Right ventricle myocardium superior (tissue), 1 donor: ENCODE results near the gene SLX9. TPM values are rescaled to one million over a fixed set of nuclear protein-coding genes. Genes with fewer than 3 reads are reported as not detected.
A peak's percentile ranks its signal among the peaks of the same experiment; 100 is the strongest.

Source experiments
- ATAC-seq: fragments of 200-7000 bp; cut with Tn5 transposase; one replicate; pipeline ENCODE4 v1.9.1; 2020; ENCODE audit warnings: mild to moderate bottlenecking; ENCODE audit not compliant: poor library complexity
- DNase-seq: peaks from one replicate; pipeline ENCODE4 v3.0.0-alpha.2; 2020
- intact Hi-C: fragments of 100-400 bp; cut with DNase I; formaldehyde crosslinking; loops from one replicate; pipeline ENCODE4 v1.11.2; 2022
- total RNA-seq: library from RNA; stranded (reverse); fragmentation: NEBNext Ultra II Directional; extraction: Animal tissue kit (Norgen Biotek cat#: 25700); gene quantifications from one replicate; pipeline ENCODE4 v1.2.1, GENCODE V29; 2021
- donor health status: DM: no; HTN: yes; CAD: no; lungs with severe emphysema.

The SLX9 gene
- total RNA-seq, 1 donor from 2014 or later: 77.4 TPM

DNA sequence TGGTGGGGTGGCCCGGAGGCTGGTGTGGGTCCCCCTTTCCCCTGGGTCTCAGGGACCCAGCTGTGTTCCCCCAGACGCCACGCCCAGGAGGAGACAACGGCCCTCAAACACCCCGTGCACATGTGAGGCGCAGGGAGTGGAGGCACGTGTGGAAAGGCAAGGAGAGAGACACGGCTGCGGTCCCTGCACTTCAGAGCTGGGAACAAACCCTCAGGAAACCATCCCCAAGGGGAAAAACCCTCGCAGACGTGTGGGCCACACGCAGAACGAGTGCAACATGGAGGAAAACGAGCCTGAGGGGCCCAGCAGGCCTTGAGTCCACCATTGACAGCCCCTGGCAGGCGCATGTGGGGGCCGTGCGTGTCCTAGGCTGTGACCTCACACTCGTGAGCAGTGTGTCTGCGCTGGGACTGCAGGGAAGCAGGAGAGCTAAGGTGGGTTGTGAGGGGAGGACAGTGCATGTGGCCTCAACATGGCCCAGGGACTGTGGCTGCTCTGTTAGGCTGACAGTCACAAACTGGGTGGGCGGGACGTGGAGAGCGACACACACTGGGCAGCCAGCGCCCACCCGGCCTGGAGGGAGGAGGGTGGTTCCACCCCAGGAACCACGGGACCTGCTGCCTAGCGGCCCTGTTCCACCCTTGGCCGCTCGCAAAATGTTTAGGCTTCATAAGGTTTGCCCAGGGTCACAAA, 39.1 kb upstream of the SLX9 start:
- no peak for ATAC-seq
- intact Hi-C loops: no loop called here
- DNase-seq: peak; percentile 15

DNA sequence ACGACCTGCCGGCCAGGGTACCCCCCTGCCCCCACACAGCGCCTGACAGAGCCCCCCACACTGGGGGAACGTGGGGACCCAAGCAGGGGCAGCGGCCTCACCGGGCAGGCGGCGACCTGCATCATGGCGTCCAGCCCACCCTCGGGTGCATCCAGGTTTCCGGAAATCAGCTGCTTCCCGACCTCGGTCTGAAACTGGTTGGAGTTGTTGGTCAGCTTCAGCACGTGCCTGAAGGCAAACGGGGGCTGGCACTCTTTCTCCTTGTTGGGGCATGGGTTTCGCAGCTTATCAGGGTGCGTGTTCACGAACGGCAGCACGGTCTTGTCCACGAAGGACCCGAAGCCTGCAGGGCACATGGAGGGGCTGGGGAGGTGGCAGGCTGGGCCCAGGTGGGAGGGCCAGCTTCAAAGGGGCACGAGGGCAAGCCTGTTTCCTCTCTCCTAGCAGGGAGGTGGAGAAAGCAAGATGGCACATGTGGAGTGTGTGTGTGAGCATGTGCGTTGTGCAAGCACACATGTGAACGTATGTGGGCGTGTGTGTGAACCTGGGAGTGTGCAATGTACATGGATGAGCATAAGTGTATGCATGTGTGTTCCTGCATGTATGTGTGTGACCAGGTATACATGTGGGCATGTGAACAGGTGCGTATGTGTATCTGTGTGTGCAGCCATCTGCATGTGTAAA, 38.3 kb upstream of the SLX9 start:
- intact Hi-C loops: no loop called here
- DNase-seq (peak; percentile 26), ATAC-seq (no peak)

DNA sequence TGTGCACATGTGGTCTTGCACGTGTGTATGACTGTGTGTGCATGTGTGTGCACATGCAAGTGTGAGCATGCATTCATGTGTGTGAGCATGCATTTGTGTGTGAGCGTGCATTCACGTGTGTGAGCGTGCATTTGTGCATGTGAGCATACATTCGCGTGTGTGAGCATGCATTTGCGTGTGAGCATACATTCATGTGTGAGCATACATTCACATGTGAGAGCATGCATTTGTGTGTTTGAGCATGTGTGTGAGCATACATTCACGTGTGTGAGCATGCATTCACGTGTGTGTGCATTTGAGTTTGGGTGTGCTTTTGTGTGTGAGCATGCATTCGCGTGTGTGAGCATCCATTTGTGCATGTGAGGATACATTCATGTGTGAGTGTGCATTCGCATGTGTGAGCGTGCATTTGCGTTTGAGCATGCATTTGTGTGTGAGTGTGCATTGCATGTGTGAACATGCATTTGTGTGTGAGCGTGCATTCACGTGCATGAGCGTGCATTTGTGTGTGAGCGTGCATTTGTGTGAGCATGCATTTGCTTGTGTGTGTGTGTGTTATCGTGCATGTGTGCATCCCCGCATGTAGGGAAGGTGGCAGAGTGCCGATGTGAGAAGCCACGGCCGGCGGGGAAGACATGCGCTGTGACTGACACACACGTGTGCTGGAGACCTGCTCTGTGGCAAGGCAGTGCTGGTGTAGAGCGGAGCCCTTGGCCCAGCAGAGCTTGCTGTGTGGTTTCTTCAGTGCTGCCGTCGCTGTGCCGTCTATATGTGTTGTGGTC, 37.4 kb upstream of the SLX9 start:
- ATAC-seq (no peak), DNase-seq (peak; percentile 28)

DNA sequence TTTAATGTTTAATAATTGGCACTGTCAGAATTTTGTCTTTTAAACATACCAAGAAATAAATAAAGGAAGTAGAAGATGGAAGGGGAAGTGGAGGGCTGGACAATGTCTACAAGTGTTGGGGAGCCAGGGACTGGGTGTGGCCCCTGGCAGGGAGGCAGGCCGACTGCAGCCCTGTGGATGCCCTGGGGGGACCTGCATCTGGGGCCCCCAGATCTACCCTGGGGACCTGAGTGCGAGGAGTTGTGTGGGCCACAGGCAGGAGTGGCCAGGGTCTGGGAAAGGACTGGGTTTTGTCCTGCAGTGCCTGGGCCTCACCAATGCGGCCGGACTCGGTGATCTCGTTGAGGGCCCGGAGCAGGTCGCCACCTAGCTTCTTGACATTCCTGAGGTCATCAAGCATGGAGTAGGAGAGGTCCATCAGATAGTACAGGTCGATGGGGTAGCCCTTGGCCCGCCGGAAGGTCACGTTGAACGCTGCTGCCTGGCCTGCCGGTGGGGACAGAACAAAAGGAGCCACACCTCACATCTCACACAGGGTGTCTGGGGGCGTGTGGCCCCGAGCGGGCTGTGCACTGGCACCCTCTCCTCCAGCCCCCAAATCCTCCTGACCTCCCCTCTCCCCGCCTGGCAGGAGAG, 36.7 kb upstream of the SLX9 start:
- DNase-seq (peak; percentile 43), ATAC-seq (peak; percentile 24)
- intact Hi-C loops: no loop called here

More for the DNA sequence above, 37.4 kb upstream of the SLX9 start:
- intact Hi-C loops: no loop called here

DNA sequence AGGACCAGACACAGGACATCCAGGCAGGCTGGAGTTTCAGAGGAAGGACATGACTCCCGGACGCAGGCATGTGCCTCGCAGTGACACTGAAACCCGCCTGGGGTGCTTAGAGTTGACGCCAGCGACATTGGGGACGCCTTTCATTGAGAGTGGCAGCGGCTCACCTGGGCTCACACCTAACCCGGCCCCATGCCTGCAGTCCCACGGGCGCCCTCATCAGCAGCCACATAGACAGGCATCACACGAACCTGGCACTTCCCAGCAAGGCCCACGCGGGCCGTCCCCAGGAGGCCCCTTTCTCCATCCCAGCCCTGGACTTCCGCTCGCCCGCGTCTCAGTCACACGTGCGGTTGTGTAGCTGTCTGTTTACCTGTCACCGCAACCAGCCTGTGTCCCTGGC, 36.1 kb upstream of the SLX9 start:
- intact Hi-C loops: no loop called here
- DNase-seq (peak; percentile 38), ATAC-seq (no peak)

DNA sequence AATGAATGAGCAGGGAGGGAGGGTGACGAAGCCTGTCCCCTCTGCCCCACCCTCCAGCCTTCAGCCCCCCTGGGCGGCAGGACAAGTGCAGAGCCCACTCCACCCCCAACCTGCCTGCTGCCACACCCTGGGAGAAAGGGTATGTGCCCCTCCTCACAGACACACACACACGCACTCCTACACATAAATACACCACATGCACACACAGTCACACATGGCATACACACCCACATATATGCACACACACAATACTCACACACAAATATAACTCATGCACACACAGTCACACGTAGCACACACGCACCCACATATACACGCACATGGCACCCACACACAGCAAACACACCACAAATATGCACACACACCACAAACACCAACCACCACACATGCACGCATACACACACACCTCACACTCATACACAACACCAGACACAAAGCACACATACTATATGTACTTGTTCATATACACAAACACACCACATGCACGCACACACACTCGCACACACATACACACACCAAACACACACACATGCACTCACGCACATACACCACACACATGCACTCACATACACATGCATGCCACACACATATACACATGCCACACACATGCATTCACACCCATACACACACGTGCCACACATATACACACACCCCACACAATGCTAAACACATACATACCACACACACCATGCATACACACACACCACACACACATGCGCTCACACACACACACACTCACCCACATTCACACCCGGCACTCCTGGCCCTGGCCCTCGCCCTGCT, 35.5 kb upstream of the SLX9 start:
- ATAC-seq (no peak), DNase-seq (peak; percentile 15)
- intact Hi-C loops: no loop called here

DNA sequence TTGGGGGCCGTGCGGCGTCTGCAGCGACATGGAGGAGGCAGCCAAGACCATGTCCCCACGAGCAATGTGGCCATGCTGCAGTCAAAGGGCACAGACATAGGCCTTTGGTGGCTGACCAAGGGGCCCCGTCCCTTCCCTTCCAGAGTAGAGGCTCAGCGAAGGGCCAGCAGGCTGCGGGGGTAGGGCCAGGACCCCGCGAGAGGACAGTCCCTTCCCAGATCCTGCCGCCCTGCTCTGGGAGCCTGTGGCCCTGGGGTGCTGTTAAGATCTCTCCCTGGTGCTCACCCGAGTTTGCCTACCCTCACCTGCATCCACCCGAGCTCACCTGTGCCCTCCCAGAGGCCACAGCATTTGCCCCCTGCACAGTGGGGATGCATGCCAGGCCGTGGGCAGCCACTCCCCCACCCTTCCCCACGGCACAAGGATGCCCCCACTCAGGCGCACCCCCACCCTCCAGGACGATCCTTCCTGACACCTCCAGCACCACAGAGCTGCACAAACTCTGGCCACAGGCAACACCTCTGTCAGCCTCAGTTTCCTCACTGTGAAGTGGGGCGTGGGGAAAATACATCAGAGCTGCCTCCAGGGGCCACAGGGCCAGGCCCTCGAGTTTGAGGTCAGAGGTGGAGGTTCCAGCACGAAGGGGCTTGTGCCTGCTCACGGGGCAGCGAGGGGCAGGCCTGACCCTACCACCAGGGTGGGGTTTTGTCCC, 34.7 kb upstream of the SLX9 start:
- DNase-seq: no peak
- intact Hi-C loops: no loop called here
- no peak for ATAC-seq

DNA sequence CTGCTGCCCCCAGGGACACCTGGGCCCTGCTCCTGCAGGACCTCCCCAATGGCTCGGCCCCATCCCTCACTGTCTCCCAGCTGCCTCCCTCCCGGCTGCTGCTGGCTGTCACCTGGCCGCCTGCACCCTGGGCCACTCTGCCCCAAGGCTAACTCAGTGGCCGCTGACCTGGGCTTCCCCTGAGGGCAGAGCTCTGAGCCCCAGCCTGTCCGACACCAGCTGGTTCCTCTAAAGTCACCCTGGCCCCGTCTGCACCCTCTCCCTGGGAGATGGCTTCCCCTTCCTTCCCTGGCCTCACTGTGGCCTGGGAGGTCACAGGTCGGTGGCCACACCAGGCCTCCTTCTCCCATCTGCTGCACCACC, 34.1 kb upstream of the SLX9 start:
- ATAC-seq (no peak), DNase-seq (no peak)

DNA sequence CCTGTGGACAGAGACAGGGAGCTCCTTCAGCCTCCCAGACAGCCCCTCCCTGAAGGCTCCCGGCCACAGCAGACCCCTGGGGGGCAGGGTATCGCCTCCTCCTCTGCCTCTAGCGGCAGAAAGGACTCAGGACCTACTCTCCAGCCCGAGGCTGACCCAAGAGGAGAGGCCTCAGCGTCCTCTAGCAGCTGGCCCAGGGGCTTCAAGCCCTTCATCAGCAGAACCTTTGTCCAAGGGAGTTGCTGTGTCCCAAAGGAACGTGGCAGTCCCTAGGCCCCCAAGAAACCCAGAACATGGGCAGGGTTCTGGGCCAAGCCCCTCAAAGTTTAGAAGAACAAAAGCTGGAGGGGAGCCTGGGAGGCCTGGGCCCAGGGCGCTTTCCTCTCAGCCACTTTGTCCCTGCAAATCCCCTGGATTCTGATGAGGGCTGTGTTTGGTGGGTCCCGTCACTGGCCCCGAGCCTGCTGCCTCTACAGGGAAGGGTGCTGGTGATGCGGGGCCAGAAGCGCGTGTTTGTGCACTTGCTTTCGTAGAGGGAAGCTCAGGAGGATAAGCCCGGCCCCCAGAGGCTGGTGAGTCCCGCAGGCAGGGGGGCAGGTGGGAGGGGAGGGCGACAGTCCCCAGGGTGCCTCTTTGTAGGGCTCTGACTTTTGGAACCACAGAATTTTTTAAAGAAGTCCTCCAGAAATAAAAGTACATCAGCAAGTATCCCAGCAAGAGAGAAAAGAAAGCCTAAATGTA, 32.4 kb upstream of the SLX9 start:
- intact Hi-C loops: no loop called here
- ATAC-seq (no peak), DNase-seq (no peak)

More for the DNA sequence above, 34.1 kb upstream of the SLX9 start:
- intact Hi-C loops: no loop called here

DNA sequence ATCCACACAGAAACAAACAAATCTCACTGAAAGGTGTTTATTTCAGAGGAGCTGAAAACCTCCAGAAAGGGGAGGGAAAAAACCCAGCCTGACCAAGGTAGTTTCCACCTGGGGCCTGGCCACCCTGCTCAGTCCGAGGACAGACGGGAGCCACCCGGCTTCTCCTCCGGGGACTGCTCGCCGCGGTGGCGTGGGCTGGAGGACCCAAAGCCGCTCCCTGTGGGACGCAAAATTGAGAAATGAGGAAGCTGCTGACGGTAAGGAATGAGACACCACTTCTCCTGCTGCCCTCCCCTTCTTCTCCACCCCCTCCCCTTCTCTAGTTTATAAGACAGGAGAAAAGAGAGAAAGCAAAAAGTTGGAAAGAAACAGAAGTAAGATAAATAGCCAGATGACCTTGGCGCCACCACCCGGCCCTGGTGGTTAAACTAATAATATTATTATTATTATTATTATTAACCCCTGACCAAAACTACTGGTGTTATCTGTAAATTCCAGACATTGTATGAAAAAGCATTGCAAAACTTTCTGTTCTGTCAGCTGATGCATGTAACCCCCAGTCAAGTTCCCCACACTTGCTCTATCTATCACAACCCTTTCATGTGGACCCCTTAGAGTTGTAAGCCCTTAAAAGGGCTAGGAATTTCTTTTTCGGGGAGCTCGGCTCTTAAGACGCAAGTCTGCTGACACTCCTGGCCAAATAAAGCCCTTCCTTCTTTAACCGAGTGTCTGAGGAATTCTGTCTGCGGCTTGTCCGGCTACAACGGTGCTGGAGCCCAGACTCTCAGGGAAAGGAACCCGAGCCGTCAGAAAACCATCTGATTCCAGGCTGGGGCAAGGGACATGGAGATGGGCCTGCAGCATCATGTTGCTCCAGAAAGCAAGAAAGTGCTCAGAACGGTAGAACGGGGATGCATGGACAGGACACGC, 31.6 kb upstream of the SLX9 start:
- intact Hi-C loops: no loop called here
- DNase-seq (peak; percentile 63), ATAC-seq (no peak)

DNA sequence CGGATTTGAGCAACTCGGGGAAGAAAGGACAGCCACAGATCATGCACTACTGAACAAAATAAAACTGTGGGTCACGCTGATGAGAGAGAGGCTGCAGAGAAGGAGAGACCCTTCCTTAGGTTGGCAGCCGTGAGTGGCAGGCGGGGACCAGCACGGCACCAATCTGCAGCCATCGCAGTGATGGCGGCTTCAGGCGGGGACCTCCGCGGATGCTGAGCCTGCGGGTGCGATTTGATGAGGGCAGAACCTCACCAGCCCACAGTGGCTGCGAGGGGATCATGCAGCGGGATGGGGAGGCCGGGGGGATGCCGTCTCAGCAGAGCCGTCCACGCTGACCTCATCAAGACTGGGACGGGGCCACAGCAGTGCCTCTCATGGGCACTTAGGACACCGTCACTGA, 30.9 kb upstream of the SLX9 start:
- DNase-seq (no peak), ATAC-seq (no peak)
- intact Hi-C loops: no loop called here

DNA sequence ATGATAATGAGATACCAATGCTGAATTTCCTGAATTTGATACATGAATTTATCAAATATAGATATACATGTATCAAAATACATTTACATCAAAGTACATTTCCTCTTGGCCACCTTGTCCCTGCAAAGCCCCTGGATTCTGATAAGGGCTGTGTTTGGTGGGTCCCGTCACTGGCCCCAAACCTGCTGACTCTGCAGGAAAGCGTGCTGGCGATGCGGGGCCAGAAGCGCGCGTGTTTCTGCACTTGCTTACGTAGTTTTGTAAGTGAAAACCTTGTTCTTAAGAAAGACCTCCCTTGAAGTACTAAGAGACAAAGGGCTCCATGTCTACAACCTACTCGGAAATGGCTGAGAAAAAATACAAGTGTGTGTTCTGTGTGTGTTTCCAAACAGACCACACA, 30.1 kb upstream of the SLX9 start:
- ATAC-seq (no peak), DNase-seq (no peak)
- intact Hi-C loops: no loop called here

DNA sequence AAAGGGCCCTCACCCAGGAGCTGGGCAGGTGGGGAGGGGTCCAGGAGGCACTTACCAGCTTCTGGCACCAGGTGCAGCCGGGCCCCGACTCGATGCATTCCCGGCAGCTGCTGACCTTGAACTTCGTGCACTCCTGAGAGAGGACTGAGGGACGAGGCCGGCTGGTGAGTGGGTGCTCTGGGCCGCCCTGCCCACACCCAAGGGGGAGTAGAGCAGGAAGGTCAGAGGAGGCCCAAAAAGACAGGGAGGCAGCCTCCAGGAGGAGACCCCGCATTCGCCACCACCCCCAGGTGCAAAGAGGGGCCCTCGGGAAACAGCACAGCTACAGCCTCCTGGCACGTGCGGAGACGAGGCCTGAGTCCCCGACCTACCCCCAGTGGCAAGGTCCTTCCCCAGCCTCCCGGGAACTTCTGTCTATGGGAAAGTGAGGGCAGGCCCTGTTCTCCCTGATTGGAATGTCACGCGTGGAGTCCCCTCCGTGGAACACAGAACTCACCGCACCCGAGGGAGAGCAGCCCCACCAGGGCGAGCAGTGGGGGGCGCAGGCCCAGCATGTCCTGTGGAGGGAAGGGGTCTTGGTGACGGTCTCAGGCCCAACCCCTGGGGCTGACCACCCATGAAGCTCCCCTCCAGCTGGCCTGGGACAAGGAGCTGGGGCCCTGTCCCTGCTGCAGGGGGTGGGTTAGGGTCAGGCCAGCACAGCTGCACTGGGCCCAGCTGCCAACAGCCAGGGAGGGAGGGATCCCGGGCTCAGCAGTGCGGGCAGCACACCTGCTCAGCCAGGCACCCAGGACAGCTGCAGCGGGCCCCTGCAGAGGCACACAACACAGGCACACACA, 29.4 kb upstream of the SLX9 start:
- DNase-seq (no peak), ATAC-seq (peak; percentile 2)
- intact Hi-C loops: no loop called here

DNA sequence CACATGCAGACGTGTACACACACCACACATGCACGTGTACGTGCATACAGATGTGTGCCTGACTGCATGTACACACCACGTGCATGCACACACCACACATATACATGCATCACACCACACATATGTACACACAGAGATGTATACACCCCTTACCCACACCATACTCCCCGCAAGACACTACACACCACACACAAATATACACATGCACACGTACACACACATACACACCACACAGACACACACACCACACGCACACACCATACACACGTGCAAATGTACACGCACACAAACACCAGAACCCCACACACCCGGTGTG, 28.8 kb upstream of the SLX9 start:
- intact Hi-C loops: no loop called here
- DNase-seq: no peak
- ATAC-seq: no peak

DNA sequence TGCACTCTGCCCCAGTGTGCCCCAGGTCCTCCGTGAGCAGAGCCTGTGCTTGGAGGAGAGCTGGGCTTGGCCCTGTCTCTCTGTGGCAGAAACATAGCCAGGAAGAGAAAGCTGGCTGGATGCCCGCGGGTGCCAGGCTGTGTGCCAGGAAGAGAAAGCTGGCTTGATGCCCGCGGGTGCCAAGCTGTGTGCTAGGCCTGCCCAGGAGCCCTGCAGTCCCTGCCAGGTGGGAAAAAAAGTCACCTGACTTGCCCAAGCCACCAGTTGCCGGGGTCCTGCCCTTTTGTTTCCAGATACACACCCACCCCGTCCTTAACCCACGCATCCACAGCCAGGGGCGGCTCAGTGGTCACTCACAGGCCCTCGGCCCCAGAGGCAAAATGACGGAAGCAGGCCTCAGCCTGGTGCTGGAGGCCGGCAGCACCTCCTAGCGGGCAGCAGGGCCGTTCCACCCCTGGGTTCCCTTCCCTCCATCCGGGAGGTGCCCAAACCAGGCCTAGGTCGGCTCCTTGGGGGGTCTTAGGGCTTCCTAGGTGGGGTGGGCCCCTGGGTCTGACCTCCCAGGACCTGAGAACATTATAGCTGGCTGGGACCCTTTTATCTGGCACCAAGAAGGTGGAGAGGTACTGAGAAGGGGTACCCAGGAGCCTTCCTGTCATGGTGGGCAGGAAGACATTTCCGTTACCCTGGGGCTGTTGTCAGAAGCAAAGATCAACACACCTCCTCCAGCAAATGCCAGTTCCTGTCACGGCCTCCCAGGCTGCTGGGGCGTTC, 28.3 kb upstream of the SLX9 start:
- intact Hi-C loops: no loop called here
- DNase-seq (peak; percentile 90), ATAC-seq (peak; percentile 91)
